Limb (tissue), 2 donors: ENCODE measurements around the gene EEF2.

Experiments used
- DNase-seq, 2 donors: peaks; one replicate each; pipeline ENCODE4 v3.0.0-alpha.2; 2016; ENCODE audit errors: extremely low spot score in 2 of 2

EEF2 gene

GRCh38 chr19:3984908-3985642 lies at the start of gene EEF2:
Gene EEF2 (minus strand): TSS chr19:3985463. CDS start chr19:3985380, 83 bp downstream.
- peak; percentile 93 to 95 for DNase-seq

- DNase-seq, result no peak
Observed at GRCh38 chr19:4034048-4035017, 49.1 kb upstream of the EEF2 start.

GRCh38 chr19:4033028-4033956 lies 48.0 kb upstream of the EEF2 start:
- no peak for DNase-seq

- DNase-seq, result no peak
Observed at GRCh38 chr19:4032436-4032835, 47.2 kb upstream of the EEF2 start.

GRCh38 chr19:4031420-4031819 lies 46.2 kb upstream of the EEF2 start:
- no peak for DNase-seq

- DNase-seq, result no peak
Observed at GRCh38 chr19:4030981-4031380, 45.7 kb upstream of the EEF2 start.

GRCh38 chr19:4030552-4030951 lies 45.3 kb upstream of the EEF2 start:
- no peak for DNase-seq

- no peak for DNase-seq
Observed at GRCh38 chr19:4029247-4029614, 44.0 kb upstream of the EEF2 start.

GRCh38 chr19:4028334-4029246 lies 43.3 kb upstream of the EEF2 start:
- no peak for DNase-seq

GRCh38 chr19:4027146-4027545 lies 41.9 kb upstream of the EEF2 start:
- no peak for DNase-seq

- DNase-seq, result no peak
Observed at GRCh38 chr19:4025317-4025716, 40.1 kb upstream of the EEF2 start.

GRCh38 chr19:4023600-4024398 lies 38.5 kb upstream of the EEF2 start:
- peak in 1 of 2 donors; percentile 24 for DNase-seq

GRCh38 chr19:4019578-4019977 lies 34.3 kb upstream of the EEF2 start:
- no peak for DNase-seq

- no peak for DNase-seq
Observed at GRCh38 chr19:4018775-4019504, 33.7 kb upstream of the EEF2 start.

GRCh38 chr19:4018140-4018613 lies 32.9 kb upstream of the EEF2 start:
- no peak for DNase-seq

- DNase-seq, result no peak
Observed at GRCh38 chr19:4016903-4017638, 31.8 kb upstream of the EEF2 start.

- DNase-seq, result peak in 1 of 2 donors; percentile 26
Observed at GRCh38 chr19:4016486-4016885, 31.2 kb upstream of the EEF2 start.
